A549 (cell line): ENCODE data around the gene FBN3. TPM values are rescaled to one million over a fixed set of nuclear protein-coding genes. Genes with fewer than 3 reads are reported as not detected.

Source experiments
- ATAC-seq, 2 experiments: fragments of 200-7000 bp in 1 of 2; fragments of >200 bp in 1 of 2; cut with Nextera tagmentation in 1 of 2; cut with Tn5 transposase in 1 of 2; 3 replicates each; pipeline versions ENCODE4 v1.8.0 to v1.9.1; 2018 to 2020; ENCODE audit warnings: mild to moderate bottlenecking in 1 of 2, moderate library complexity in 1 of 2
- CTCF ChIA-PET: fragments of 300-600 bp; sonication (Branson Sonifier 250); formaldehyde crosslinking; extraction: SDS; loops from one replicate; lab custom pipeline; 2021; ENCODE audit warnings: antibody characterized with exemption, inconsistent platforms; lab: Yijun Ruan, JAX
- POLR2A ChIA-PET: fragments of 350-600 bp; formaldehyde crosslinking; extraction: SDS; loops from one replicate; lab custom pipeline; 2021; ENCODE audit warnings: antibody characterized with exemption, inconsistent platforms; lab: Yijun Ruan, JAX
- DNase-seq, 2 experiments: peaks; one replicate each; pipeline versions ENCODE4 v3.0.0 to v3.0.0-alpha.2; 2011 to 2016; ENCODE audit warnings: low read depth in 1 of 2, low spot score in 1 of 2
- FAIRE-seq: peaks from 2 replicates; lab custom pipeline; 2011; peaks lifted over from hg19 to GRCh38; lab: Jason Lieb, UNC
- H3K27ac ChIP-seq, 2 experiments: fragments of >200 bp; sonication (Bioruptor Twin); formaldehyde crosslinking; 3 replicates each; pipeline ENCODE4 v1.5.1; 2016 to 2017
- H3K4me1 ChIP-seq: fragments of >200 bp; sonication (Bioruptor Twin); formaldehyde crosslinking; 3 replicates; pipeline ENCODE4 v1.6.1; 2016
- H3K4me2 ChIP-seq: fragments of >200 bp; sonication (Bioruptor Twin); formaldehyde crosslinking; 3 replicates; pipeline ENCODE4 v1.6.1; 2016
- H3K4me3 ChIP-seq: fragments of >200 bp; sonication (Bioruptor Twin); formaldehyde crosslinking; 3 replicates; pipeline ENCODE4 v1.5.1; 2016
- H3K9me3 ChIP-seq: fragments of >200 bp; sonication (Bioruptor Twin); formaldehyde crosslinking; 3 replicates; pipeline ENCODE4 v1.6.1; 2016
- ATOH8 ChIP-seq: fragments of 250-450 bp; sonication (Bioruptor Pico); IDR thresholded peaks from 2 replicates; pipeline ENCODE4 v1.5.0; 2020; ENCODE audit warnings: low read depth, mild to moderate bottlenecking, moderate library complexity
- CBX8 ChIP-seq: fragments of 200-600 bp; sonication (generic); IDR thresholded peaks from 2 replicates; pipeline ENCODE4 v1.6.1; 2016
- ELK1 ChIP-seq: fragments of 150-350 bp; IDR thresholded peaks from 2 replicates; pipeline ENCODE4 v1.6.1; 2014; ENCODE audit warnings: low read depth, mild to moderate bottlenecking, low read length
- FOXS1 ChIP-seq: fragments of 250-450 bp; sonication (Bioruptor Pico); IDR thresholded peaks from 2 replicates; pipeline ENCODE4 v1.5.0; 2020; ENCODE audit warnings: mild to moderate bottlenecking, moderate library complexity
- GATA3 ChIP-seq: IDR thresholded peaks from 2 replicates; pipeline ENCODE4 v1.6.1; 2012; ENCODE audit warnings: borderline replicate concordance
- HDAC2 ChIP-seq: fragments of 200-600 bp; sonication (generic); IDR thresholded peaks from 2 replicates; pipeline ENCODE4 v1.6.1; 2016
- KDM1A ChIP-seq: fragments of 200-600 bp; sonication (generic); IDR thresholded peaks from 2 replicates; pipeline ENCODE4 v1.6.1; 2016; ENCODE audit warnings: low read depth, mild to moderate bottlenecking
- MAX ChIP-seq: IDR thresholded peaks from 2 replicates; pipeline ENCODE4 v1.6.1; 2012
- NR3C1 ChIP-seq: fragments of >200 bp; sonication (Bioruptor Twin); formaldehyde crosslinking; IDR thresholded peaks from 3 replicates; pipeline ENCODE4 v1.6.1; 2017
- REST ChIP-seq: fragments of 200-600 bp; sonication (generic); IDR thresholded peaks from 2 replicates; pipeline ENCODE4 v1.6.1; 2016; ENCODE audit warnings: antibody characterized with exemption, mild to moderate bottlenecking, moderate library complexity
- SMC3 ChIP-seq: fragments of >200 bp; sonication (Bioruptor Twin); formaldehyde crosslinking; IDR thresholded peaks from 3 replicates; pipeline ENCODE4 v1.6.1; 2018; ENCODE audit warnings: inconsistent platforms
- SREBF2 ChIP-seq: fragments of 450-650 bp; IDR thresholded peaks from 2 replicates; pipeline ENCODE4 v1.6.1; 2014; ENCODE audit warnings: mild to moderate bottlenecking, moderate library complexity
- ZC3H11A ChIP-seq: fragments of 450-650 bp; IDR thresholded peaks from 2 replicates; pipeline ENCODE4 v1.6.1; 2014; ENCODE audit warnings: antibody characterized with exemption, mild to moderate bottlenecking
- ZNF302 ChIP-seq: fragments of 250-450 bp; sonication (Bioruptor Pico); IDR thresholded peaks from 2 replicates; pipeline ENCODE4 v1.9.0; 2021; ENCODE audit warnings: inconsistent platforms, mild to moderate bottlenecking, moderate library complexity
- WGBS: methylation state at CpG from one replicate; pipeline ENCODE4 v1.1.6; 2017; ENCODE audit errors: missing lambda C conversion rate; 5-methylcytosine and 5-hydroxymethylcytosine counted together
- polyA plus RNA-seq, 4 experiments: library from polyadenylated mRNA; depleted of rRNA in 3 of 4; stranded (reverse); fragments of >200 nt; fragmentation: RNase III in 1 of 4; extraction: RNeasy Plus Mini Kit Qiagen cat#74134 plus additional on column Dnase treatment in 1 of 4; gene quantifications; 2 replicates in 3 of 4; 3 replicates in 1 of 4; pipeline ENCODE4 v1.2.3, GENCODE V29; 2011 to 2017

Gene FBN3
- polyA plus RNA-seq, 2 of the 4 experiments (the other 2 are of a cell fraction) = not detected

GRCh38 chr19:8150998-8151766, 1.8 kb upstream of the FBN3 start:
- H3K4me2 ChIP-seq = no peak overlapping the region
- no peak overlapping the region for H3K27ac ChIP-seq
- TF ChIP-seq ZNF302 (CRISPR knock-in tag) = no peak
- no peak for ATAC-seq
- WGBS = 61% methylated on average over 14 of the region's 15 CpGs
- no peaks in the 10 kb centered on the region for H3K9me3 ChIP-seq
- no peak for FAIRE-seq
- H3K4me3 ChIP-seq = no peak overlapping the region
- H3K4me1 ChIP-seq = peaks cover 15% of the 10 kb centered on the region
- no peak for DNase-seq
- POLR2A ChIA-PET = no interaction called here
- CTCF ChIA-PET = interaction anchor here (1.0 to 1.5 kb wide), 2 partner anchors 8 to 101 kb away, joined by 3 to 7 read pairs; no protein-coding TSS in a partner anchor

- no peak overlapping the region for H3K27ac ChIP-seq
- 83% methylated on average over 6 of the region's 6 CpGs for WGBS
- H3K4me3 ChIP-seq = no peak overlapping the region
- FAIRE-seq (no peak), ATAC-seq (no peak), DNase-seq (no peak)
- H3K4me1 ChIP-seq = peaks cover 15% of the 10 kb centered on the region
- no peak overlapping the region for H3K4me2 ChIP-seq
- TF ChIP-seq GATA3 (no peak), ATOH8 (CRISPR knock-in tag) (no peak), SMC3 (no peak), ELK1 (no peak), REST (no peak), CBX8 (no peak), ZC3H11A (no peak), NR3C1 (no peak), FOXS1 (CRISPR knock-in tag) (no peak), MAX (no peak), KDM1A (no peak)
- H3K9me3 ChIP-seq = no peaks in the 10 kb centered on the region
- CTCF ChIA-PET = interaction anchor here (1.5 kb wide), 1 partner anchor 8 kb away, joined by 7 read pairs; no protein-coding TSS in a partner anchor
- POLR2A ChIA-PET = no interaction called here
Observed at GRCh38 chr19:8150178-8150865, 930 bp upstream of the FBN3 start.

- Histone ChIP-seq H3K9me3 (no peaks in the 10 kb centered on the region), H3K4me3 (peak overlapping the region; percentile 48), H3K27ac (peak overlapping the region in 1 of 2 experiments; percentile 58; a peak in 2 of 6 replicates), H3K4me1 (peaks cover 5% of the 10 kb centered on the region; the same call in 1 of the 3 replicates), H3K4me2 (peak overlapping the region; percentile 99)
- DNase-seq = peak in 1 of 2 experiments; percentile 29
- WGBS = 4% methylated on average over 15 of the region's 50 CpGs
- ChIA-PET CTCF (no interaction called here), POLR2A (no interaction called here)
- no peak for FAIRE-seq
- peak; percentile 45 to 51; a peak in 3 of 6 replicates for ATAC-seq
- TF ChIP-seq HDAC2 (peak; percentile 32; the same call in 1 of the 2 replicates), SREBF2 (no peak)
Observed at GRCh38 chr19:8148410-8149260, 757 bp downstream of the FBN3 start.
